ENCODE results near the gene ANKRD37.
A peak's percentile ranks its signal among the peaks of the same experiment; 100 is the strongest.

The ANKRD37 gene

DNA sequence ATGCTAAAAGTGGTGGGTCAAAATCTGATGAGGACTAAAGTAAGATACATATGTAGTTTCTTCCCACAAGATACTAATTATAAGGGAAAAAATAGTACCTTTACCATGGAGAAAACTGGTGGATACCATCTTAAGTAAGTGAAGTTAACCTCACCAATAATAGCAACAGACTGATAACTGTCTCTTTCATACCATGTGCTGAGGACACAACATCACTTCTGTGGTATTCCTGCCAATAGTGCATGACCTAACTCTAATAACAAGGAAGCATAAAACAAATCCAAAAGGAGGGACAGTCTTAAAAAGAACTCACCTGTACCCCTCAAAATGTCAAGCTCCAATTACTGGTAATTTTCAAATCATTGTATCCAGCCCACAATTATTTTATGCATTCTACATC lies 20.3 kb downstream of the ANKRD37 start:
- DNase-seq (ENCODE audit: low read depth in 2 of 2): no peak

GRCh38 chr4:185421366-185422124 lies 24.9 kb downstream of the ANKRD37 start:
- DNase-seq (ENCODE audit: low read depth in 2 of 2): peak; percentile 28 to 45

DNA sequence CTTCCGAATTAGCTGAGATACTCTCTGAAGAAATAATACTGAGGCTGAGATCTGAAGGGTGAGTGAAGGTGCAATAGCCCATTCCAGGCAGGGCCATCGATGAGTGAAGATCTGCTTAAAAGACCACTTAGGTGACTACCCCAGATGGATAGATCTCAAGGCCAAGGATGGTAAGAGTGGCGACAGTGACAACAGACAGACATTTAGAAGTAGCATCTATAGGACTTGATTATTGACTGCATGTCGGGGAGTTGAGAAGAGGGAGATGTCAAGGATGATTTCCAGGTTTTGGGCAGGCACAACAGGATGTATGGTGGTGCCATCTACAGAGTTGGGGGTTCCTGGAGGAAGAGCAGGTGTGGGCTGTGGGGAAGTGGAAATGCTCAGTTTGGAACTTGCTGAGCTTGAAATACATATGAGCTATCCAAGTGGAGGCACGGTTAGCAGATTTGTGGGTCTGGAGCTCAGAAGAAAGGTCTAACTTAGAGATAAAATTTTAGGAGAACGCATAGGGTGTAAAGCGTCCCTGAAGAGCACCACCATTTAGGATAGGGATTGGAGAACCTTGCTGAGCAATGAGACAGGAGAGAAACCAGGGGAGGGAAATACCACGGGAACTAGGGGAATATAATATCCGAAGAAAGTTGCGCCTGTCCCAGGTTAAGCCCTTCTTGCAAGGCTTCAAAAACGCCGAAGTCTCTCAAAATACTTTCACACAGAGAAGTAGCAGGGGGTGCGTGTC lies 28.4 kb downstream of the ANKRD37 start:
- peak; percentile 3 to 13 for DNase-seq (ENCODE audit: low read depth in 2 of 2)

- peak; percentile 78 to 81 for DNase-seq (ENCODE audit: low read depth in 2 of 2)
Measured at GRCh38 chr4:185425647-185426352, 29.2 kb downstream of the ANKRD37 start, which contains the start of gene UFSP2. Gene UFSP2 (minus strand): TSS chr4:185425964. CDS start chr4:185425868, 96 bp downstream.

DNA sequence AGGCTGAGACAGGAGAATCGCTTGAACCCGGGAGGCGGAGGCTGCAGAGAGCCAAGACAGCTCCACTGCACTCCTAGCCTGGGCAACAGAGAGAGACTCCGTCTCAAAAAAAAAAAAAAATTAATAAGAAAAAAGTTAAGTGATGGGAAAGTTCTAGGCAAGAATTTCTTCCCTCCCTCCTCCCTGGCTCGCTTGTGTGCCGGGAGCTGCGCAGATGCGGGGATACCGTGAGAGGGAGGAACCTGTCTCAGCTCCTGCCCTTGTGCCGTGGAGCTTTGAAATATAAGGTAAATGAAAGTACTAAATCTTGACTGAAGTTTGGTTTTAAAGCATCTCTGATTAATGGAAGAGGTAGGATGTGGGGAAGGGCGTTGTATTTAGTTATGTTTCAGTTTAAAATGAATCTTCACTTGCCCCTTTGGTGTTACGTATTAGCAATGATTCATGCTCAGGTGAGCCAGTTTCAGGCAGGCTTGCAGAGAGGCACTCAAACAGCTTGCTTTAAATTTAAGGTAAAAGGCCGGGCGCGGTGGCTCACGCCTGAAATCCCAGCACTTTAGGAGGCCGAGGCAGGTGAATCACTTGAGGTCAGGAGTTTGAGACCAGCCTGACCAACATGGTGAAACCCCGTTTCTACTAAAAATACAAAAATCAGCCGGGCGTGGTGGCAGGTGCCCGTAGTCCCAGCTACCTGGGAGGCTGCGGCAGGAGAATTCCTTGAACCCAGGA lies 30.5 kb downstream of the ANKRD37 start:
- no peak for DNase-seq (ENCODE audit: low read depth in 2 of 2)

GRCh38 chr4:185429660-185430059 lies 33.0 kb downstream of the ANKRD37 start:
- DNase-seq (ENCODE audit: low read depth in 2 of 2): no peak

DNA sequence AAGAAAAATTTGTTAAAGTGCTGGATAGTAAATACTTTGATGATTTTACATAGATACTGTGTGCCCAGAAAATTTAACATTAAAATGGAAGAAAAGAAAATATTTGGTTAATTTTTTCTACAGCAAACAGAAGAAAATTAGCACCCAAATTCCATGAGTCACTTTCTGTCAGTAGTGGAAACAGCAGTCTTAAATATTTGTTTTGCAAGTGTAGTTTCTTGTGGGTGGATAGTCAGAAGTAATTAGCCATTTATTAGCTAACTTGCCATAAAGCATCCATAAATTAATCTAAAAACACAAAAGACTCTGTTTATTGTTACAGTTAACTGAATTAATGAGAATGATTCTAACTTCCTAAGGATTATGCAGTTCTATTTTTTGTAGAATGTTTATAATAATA lies 38.8 kb downstream of the ANKRD37 start:
- DNase-seq (ENCODE audit: low read depth in 2 of 2): no peak

GRCh38 chr4:185437809-185438208 lies 41.2 kb downstream of the ANKRD37 start:
- DNase-seq (ENCODE audit: low read depth in 2 of 2): no peak

DNA sequence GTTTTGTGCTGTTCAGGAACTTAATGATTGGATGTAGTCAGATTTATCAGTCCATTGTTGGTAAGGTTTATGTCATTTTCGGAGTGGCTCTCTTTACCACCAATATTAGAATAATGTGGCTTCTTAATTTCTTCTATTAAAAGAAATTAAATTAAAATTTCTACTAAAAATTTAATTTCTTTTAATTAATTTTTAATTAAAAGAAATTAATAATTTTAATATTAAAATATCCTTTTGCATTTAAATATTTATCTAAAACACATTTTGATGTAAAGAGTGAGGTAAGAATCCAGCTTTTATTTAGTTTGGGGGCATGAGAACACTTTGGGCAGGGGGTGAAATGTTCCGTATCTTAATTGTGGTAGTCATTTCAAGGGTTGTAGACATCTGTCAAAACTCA lies 44.8 kb downstream of the ANKRD37 start:
- DNase-seq (ENCODE audit: low read depth in 2 of 2): no peak

DNA sequence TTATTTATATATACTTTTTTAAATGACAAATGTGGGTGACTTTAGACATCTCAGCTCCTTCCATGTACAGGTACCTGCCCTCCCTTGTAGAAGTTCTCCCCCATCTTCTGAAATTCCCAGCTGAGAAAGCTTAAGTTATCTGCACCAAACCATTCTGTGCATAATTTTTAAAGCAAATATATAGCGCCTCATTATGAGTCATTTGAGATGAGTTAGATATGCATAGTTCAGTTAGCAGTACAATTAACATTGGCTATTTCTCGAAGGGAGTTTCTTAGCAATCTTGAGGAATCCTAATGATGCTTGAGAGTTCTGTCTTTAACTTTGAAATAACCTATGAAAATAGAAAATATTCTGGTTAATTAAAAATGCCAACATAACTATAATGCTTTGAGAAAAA lies 48.6 kb downstream of the ANKRD37 start:
- no peak for DNase-seq (ENCODE audit: low read depth in 2 of 2)
